DOHH2 (cell line): ENCODE measurements around the gene PCGF2.

Experiments
- H3F3A ChIP-seq: fragments of 200-600 bp; sonication (generic), shearing (Covaris generic); 2 replicates; pipeline ENCODE4 v1.6.0; 2016; ENCODE audit warnings: antibody characterized with exemption, mild to moderate bottlenecking; ENCODE audit not compliant: control insufficient read depth, insufficient read depth
- H3K27ac ChIP-seq: fragments of 200-600 bp; sonication (generic); 2 replicates; pipeline ENCODE4 v1.5.1; 2014; ENCODE audit warnings: low read depth, mild to moderate bottlenecking, low read length, moderate library complexity
- H3K27me3 ChIP-seq: fragments of 200-600 bp; sonication (generic); 2 replicates; pipeline ENCODE4 v1.6.1; 2014; ENCODE audit warnings: mild to moderate bottlenecking, low read length, mixed read lengths; ENCODE audit not compliant: control insufficient read depth
- H3K36me3 ChIP-seq: fragments of 200-600 bp; sonication (generic); 2 replicates; pipeline ENCODE4 v1.6.1; 2014; ENCODE audit warnings: mild to moderate bottlenecking, low read length, moderate library complexity, mixed read lengths; ENCODE audit not compliant: control insufficient read depth
- H3K4me1 ChIP-seq: fragments of 200-600 bp; sonication (generic); 2 replicates; pipeline ENCODE4 v1.6.1; 2014; ENCODE audit warnings: mild to moderate bottlenecking, low read length, mixed read lengths; ENCODE audit not compliant: control insufficient read depth
- H3K4me2 ChIP-seq: fragments of 200-600 bp; sonication (generic); 2 replicates; pipeline ENCODE4 v1.6.0; 2014; ENCODE audit warnings: mild to moderate bottlenecking, low read length, moderate library complexity
- H3K4me3 ChIP-seq: fragments of 200-600 bp; sonication (generic); 2 replicates; pipeline ENCODE4 v1.5.1; 2014; ENCODE audit warnings: mild to moderate bottlenecking, low read length, mixed read lengths
- H3K79me2 ChIP-seq: fragments of 200-600 bp; sonication (generic); 2 replicates; pipeline ENCODE4 v1.6.1; 2014; ENCODE audit warnings: mild to moderate bottlenecking, low read length, mixed read lengths; ENCODE audit not compliant: control insufficient read depth
- H3K9me2 ChIP-seq: fragments of 200-600 bp; sonication (generic); replicated peaks from 2 replicates; pipeline ENCODE4 v1.6.1; 2014; ENCODE audit warnings: mild to moderate bottlenecking, low read length, mixed read lengths; ENCODE audit not compliant: control insufficient read depth
- H3K9me3 ChIP-seq: fragments of 200-600 bp; sonication (generic); 2 replicates; pipeline ENCODE4 v1.6.1; 2014; ENCODE audit warnings: antibody characterized with exemption, low read length, mixed read lengths; ENCODE audit not compliant: control insufficient read depth, insufficient read depth
- H4K20me1 ChIP-seq: fragments of 200-600 bp; sonication (generic); 2 replicates; pipeline ENCODE4 v1.6.0; 2014; ENCODE audit warnings: low read depth, mild to moderate bottlenecking, antibody characterized with exemption, low read length, moderate library complexity; ENCODE audit not compliant: control insufficient read depth, insufficient read depth
- CTCF ChIP-seq: fragments of 200-600 bp; sonication (generic); IDR thresholded peaks from one replicate; pipeline ENCODE4 v1.5.1; 2014; ENCODE audit warnings: antibody characterized with exemption, mild to moderate bottlenecking, low read depth, low read length; ENCODE audit not compliant: poor library complexity, severe bottlenecking
- EZH2phosphoT487 ChIP-seq: fragments of 200-600 bp; sonication (generic); IDR thresholded peaks from 2 replicates; pipeline ENCODE4 v1.6.1; 2017; ENCODE audit warnings: borderline replicate concordance, mild to moderate bottlenecking, antibody characterized with exemption, low read length, moderate library complexity, mixed read lengths

PCGF2 gene

GRCh38 chr17:38748149-38748891 is at the start of gene PCGF2:
Gene PCGF2 (minus strand): TSS chr17:38748336. CDS start chr17:38740402, 7,934 bp downstream.
- Histone ChIP-seq H3K27me3 (peaks cover 20% of the 10 kb centered on the region), H3K27ac (no peak within 1 kb of the TSS), H3K9me3 (no peaks in the 10 kb centered on the region), H3K36me3 (peaks cover 7% of the 10 kb centered on the region), H3K79me2 (peaks cover 11% of the 10 kb centered on the region), H3K4me3 (peak within 1 kb of the TSS; percentile 97), H4K20me1 (no peaks in the 10 kb centered on the region; the same call in 1 of the 2 replicates), H3F3A (peaks cover 23% of the 10 kb centered on the region), H3K4me2 (peak within 1 kb of the TSS; percentile 97), H3K4me1 (peaks cover 66% of the 10 kb centered on the region), H3K9me2 (no peaks in the 10 kb centered on the region)
- TF ChIP-seq CTCF (no peak), EZH2phosphoT487 (no peak)

- Histone ChIP-seq H3K36me3 (peaks cover 42% of the 10 kb centered on the region), H3K4me3 (peak overlapping the region; percentile 87), H3K4me2 (peak overlapping the region; percentile 93), H3K9me2 (no peaks in the 10 kb centered on the region), H3K79me2 (peaks cover 56% of the 10 kb centered on the region), H3K27ac (0 out of 2 replicates have a peak overlapping the region, but pooled peaks have one; percentile 60), H3F3A (peaks cover 16% of the 10 kb centered on the region), H3K4me1 (peaks cover 21% of the 10 kb centered on the region), H3K9me3 (no peaks in the 10 kb centered on the region), H4K20me1 (no peaks in the 10 kb centered on the region), H3K27me3 (no peaks in the 10 kb centered on the region)
- TF ChIP-seq EZH2phosphoT487 (no peak), CTCF (no peak)
Observed at GRCh38 chr17:38797828-38798227, 49.7 kb upstream of the PCGF2 start.

GRCh38 chr17:38797158-38797490 is 49.0 kb upstream of the PCGF2 start:
- TF ChIP-seq CTCF (no peak), EZH2phosphoT487 (no peak)
- Histone ChIP-seq H3K27ac (no peak overlapping the region), H3K79me2 (peaks cover 63% of the 10 kb centered on the region), H3K4me2 (peak overlapping the region; percentile 93), H3K4me3 (peak overlapping the region; percentile 87), H3K9me3 (no peaks in the 10 kb centered on the region), H4K20me1 (no peaks in the 10 kb centered on the region), H3K9me2 (no peaks in the 10 kb centered on the region), H3K36me3 (peaks cover 35% of the 10 kb centered on the region), H3K27me3 (no peaks in the 10 kb centered on the region), H3F3A (peaks cover 14% of the 10 kb centered on the region), H3K4me1 (peaks cover 21% of the 10 kb centered on the region)
